ENCODE measurements around the gene DDX1. TPM values are rescaled to one million over a fixed set of nuclear protein-coding genes. Genes with fewer than 3 reads are reported as not detected.

The DDX1 gene
- total and polyA plus RNA-seq, 2 donors (not counting 1 experiment from before 2014, with no cell fraction given), result 13.2 to 52.6 TPM

GRCh38 chr2:15565392-15565791 lies 26.3 kb upstream of the DDX1 start:
- H3K27me3 Mint-ChIP-seq, result peaks cover 13% of the 10 kb centered on the region
- intact Hi-C loops (cut with micrococcal nuclease), result no loop called here
- H3K4me3 Mint-ChIP-seq, result no peak overlapping the region
- no peaks in the 10 kb centered on the region for H3K36me3 ChIP-seq (replicated peaks in 1 of 2; ENCODE audit: control extremely low read depth in 1 of 2, control insufficient read depth in 1 of 2, extremely low read depth in 1 of 2, insufficient read depth in 2 of 2, low read length in 1 of 2)
- ChIA-PET POLR2A (no interaction called here), CTCF (interaction anchor here (1.4 to 2.7 kb wide), 2 partner anchors 10 to 12 kb away, joined by 6 to 13 read pairs; no protein-coding TSS in a partner anchor)
- H3K4me1 Mint-ChIP-seq, result peaks cover 18% of the 10 kb centered on the region
- H3K27me3 ChIP-seq (replicated peaks in 1 of 4; ENCODE audit: control extremely low read depth in 1 of 4, control insufficient read depth in 3 of 4, insufficient read depth in 4 of 4, low read length in 3 of 4), result no peaks in the 10 kb centered on the region
- H3K79me2 ChIP-seq (ENCODE audit: control insufficient read depth, insufficient read depth, low read length), result peaks cover 11% of the 10 kb centered on the region
- no peak overlapping the region for H3K4me2 ChIP-seq (replicated peaks; ENCODE audit: low read depth, low read length, poor library complexity, severe bottlenecking)
- TF ChIP-seq CTCF (IDR thresholded peaks at IDR 0.05) (no peak), EZH2 (IDR thresholded peaks at IDR 0.05; ENCODE audit: borderline replicate concordance, insufficient read depth, low read depth, low read length, poor library complexity, severe bottlenecking) (no peak)
- H3K9ac ChIP-seq (ENCODE audit: low read length), result no peak overlapping the region
- no peak overlapping the region for H2AFZ ChIP-seq (ENCODE audit: insufficient read depth, low read depth, low read length, poor library complexity, severe bottlenecking)
- H3K27ac ChIP-seq (ENCODE audit: low read length in 2 of 2), result no peak overlapping the region
- H3K4me3 ChIP-seq (ENCODE audit: control extremely low read depth in 1 of 5, extremely low read depth in 1 of 5, insufficient read depth in 1 of 5, low read depth in 2 of 5, low read length in 4 of 5), result no peak overlapping the region
- DNase-seq (no peak), ATAC-seq (ENCODE audit: low read depth) (no peak)
- no peaks in the 10 kb centered on the region for H4K20me1 ChIP-seq (ENCODE audit: control insufficient read depth, insufficient read depth, low read length, poor library complexity, severe bottlenecking)
- H3K4me1 ChIP-seq (ENCODE audit: control insufficient read depth in 2 of 2, insufficient read depth in 2 of 2, low read length in 2 of 2), result peaks cover 0 to 2% of the 10 kb centered on the region in 2 donors
- H3K27ac Mint-ChIP-seq, result no peak overlapping the region
- H3K9me3 ChIP-seq (ENCODE audit: control extremely low read depth in 1 of 3, control insufficient read depth in 2 of 3, insufficient read depth in 1 of 3, low read length in 2 of 3), result no peaks in the 10 kb centered on the region
- WGBS (ENCODE audit: insufficient coverage), result no CpG with 5 or more reads among the region's 3 CpGs
- no peaks in the 10 kb centered on the region for H3K9me3 Mint-ChIP-seq (ENCODE audit: insufficient read depth)

- Mint-ChIP-seq H3K9me3 (ENCODE audit: insufficient read depth) (no peaks in the 10 kb centered on the region), H3K4me3 (no peak overlapping the region), H3K27me3 (peaks cover 13% of the 10 kb centered on the region), H3K27ac (no peak overlapping the region), H3K4me1 (peaks cover 13% of the 10 kb centered on the region)
- H3K4me1 ChIP-seq (ENCODE audit: control insufficient read depth in 2 of 2, insufficient read depth in 2 of 2, low read length in 2 of 2), result no peaks in the 10 kb centered on the region
- DNase-seq, result no peak
- TF ChIP-seq EZH2 (IDR thresholded peaks at IDR 0.05; ENCODE audit: borderline replicate concordance, insufficient read depth, low read depth, low read length, poor library complexity, severe bottlenecking) (no peak), CTCF (IDR thresholded peaks at IDR 0.05) (no peak)
- intact Hi-C loops (cut with micrococcal nuclease), result no loop called here
- H3K36me3 ChIP-seq (replicated peaks in 1 of 2; ENCODE audit: control extremely low read depth in 1 of 2, control insufficient read depth in 1 of 2, extremely low read depth in 1 of 2, insufficient read depth in 2 of 2, low read length in 1 of 2), result no peaks in the 10 kb centered on the region
- no peak overlapping the region for H2AFZ ChIP-seq (ENCODE audit: insufficient read depth, low read depth, low read length, poor library complexity, severe bottlenecking)
- peaks cover 4% of the 10 kb centered on the region for H3K79me2 ChIP-seq (ENCODE audit: control insufficient read depth, insufficient read depth, low read length)
- WGBS (ENCODE audit: insufficient coverage), result no CpG with 5 or more reads among the region's 2 CpGs
- POLR2A ChIA-PET, result no interaction called here
- H3K27me3 ChIP-seq (replicated peaks in 1 of 4; ENCODE audit: control extremely low read depth in 1 of 4, control insufficient read depth in 3 of 4, insufficient read depth in 4 of 4, low read length in 3 of 4), result no peaks in the 10 kb centered on the region
- H3K27ac ChIP-seq (ENCODE audit: low read length in 2 of 2), result no peak overlapping the region
- no peak overlapping the region for H3K4me3 ChIP-seq (ENCODE audit: control extremely low read depth in 1 of 5, extremely low read depth in 1 of 5, insufficient read depth in 1 of 5, low read depth in 2 of 5, low read length in 4 of 5)
- ATAC-seq (ENCODE audit: low read depth), result no peak
- no peaks in the 10 kb centered on the region for H4K20me1 ChIP-seq (ENCODE audit: control insufficient read depth, insufficient read depth, low read length, poor library complexity, severe bottlenecking)
- CTCF ChIA-PET, result interaction anchor here (0.6 to 2.7 kb wide), 3 partner anchors 10 to 11 kb away, joined by 3 to 13 read pairs (median 6); no protein-coding TSS in a partner anchor
- H3K9me3 ChIP-seq (ENCODE audit: control extremely low read depth in 1 of 3, control insufficient read depth in 2 of 3, insufficient read depth in 1 of 3, low read length in 2 of 3), result no peaks in the 10 kb centered on the region
- H3K4me2 ChIP-seq (replicated peaks; ENCODE audit: low read depth, low read length, poor library complexity, severe bottlenecking), result no peak overlapping the region
- H3K9ac ChIP-seq (ENCODE audit: low read length), result no peak overlapping the region
Observed at GRCh38 chr2:15565994-15566671, 25.5 kb upstream of the DDX1 start.
